Neural cell (in vitro differentiated cells): ENCODE data around the gene FBXO11. TPM values are rescaled to one million over a fixed set of nuclear protein-coding genes. Genes with fewer than 3 reads are reported as not detected.
A peak's percentile ranks its signal among the peaks of the same experiment; 100 is the strongest.

Experiments
- H2AFZ ChIP-seq: fragments of 200-600, 300-800 bp; sonication (generic), shearing (Covaris generic); 2 replicates; pipeline ENCODE4 v1.6.0; 2014; ENCODE audit warnings: low read depth, mild to moderate bottlenecking, antibody characterized with exemption, low read length, moderate library complexity
- H3F3A ChIP-seq: fragments of 200-600 bp; shearing (Covaris generic); 2 replicates; pipeline ENCODE4 v1.6.1; 2016; ENCODE audit warnings: mild to moderate bottlenecking, moderate library complexity, mixed read lengths, antibody characterized with exemption, low read length; ENCODE audit not compliant: insufficient read depth, poor library complexity, severe bottlenecking
- H3K27ac ChIP-seq: fragments of 200-600, 300-800 bp; sonication (generic), shearing (Covaris generic); 2 replicates; pipeline ENCODE4 v1.5.1; 2014; ENCODE audit warnings: mild to moderate bottlenecking, low read length, moderate library complexity
- H3K27me3 ChIP-seq: fragments of 300-800, 200-600 bp; sonication (generic), shearing (Covaris generic); 2 replicates; pipeline ENCODE4 v1.6.0; 2014; ENCODE audit warnings: mild to moderate bottlenecking, low read depth, low read length, moderate library complexity; ENCODE audit not compliant: insufficient read depth
- H3K36me3 ChIP-seq: fragments of 300-800, 200-600 bp; sonication (generic), shearing (Covaris generic); 2 replicates; pipeline ENCODE4 v1.5.1; 2014; ENCODE audit warnings: mild to moderate bottlenecking, antibody characterized with exemption, low read length, moderate library complexity; ENCODE audit not compliant: insufficient read depth
- H3K4me2 ChIP-seq: fragments of 300-800, 200-600 bp; sonication (generic), shearing (Covaris generic); 2 replicates; pipeline ENCODE4 v1.6.0; 2014; ENCODE audit warnings: mild to moderate bottlenecking, low read length
- H3K4me3 ChIP-seq: fragments of 300-800, 200-600 bp; sonication (generic), shearing (Covaris generic); 2 replicates; pipeline ENCODE4 v1.5.1; 2014; ENCODE audit warnings: mild to moderate bottlenecking, low read length, moderate library complexity
- H3K79me2 ChIP-seq: fragments of 200-600 bp; shearing (Covaris generic); replicated peaks from 2 replicates; pipeline ENCODE4 v1.6.0; 2014; ENCODE audit warnings: mild to moderate bottlenecking, low read length, moderate library complexity; ENCODE audit not compliant: insufficient read depth
- H3K9ac ChIP-seq: fragments of 300-800, 200-600 bp; sonication (generic), shearing (Covaris generic); 2 replicates; pipeline ENCODE4 v1.6.1; 2016; ENCODE audit warnings: mild to moderate bottlenecking, low read length, mixed read lengths
- H3K9me2 ChIP-seq: fragments of 200-600 bp; shearing (Covaris generic); 2 replicates; pipeline ENCODE4 v1.6.1; 2016; ENCODE audit warnings: mild to moderate bottlenecking, low read length, mixed read lengths; ENCODE audit not compliant: insufficient read depth
- H3K9me3 ChIP-seq: fragments of 200-600, 300-800 bp; sonication (generic), shearing (Covaris generic); 2 replicates; pipeline ENCODE4 v1.6.1; 2016; ENCODE audit warnings: mild to moderate bottlenecking, mixed run types, low read length, moderate library complexity, mixed read lengths
- H4K20me1 ChIP-seq: fragments of 200-600 bp; shearing (Covaris generic); 2 replicates; pipeline ENCODE4 v1.6.1; 2016; ENCODE audit warnings: mild to moderate bottlenecking, mixed run types; ENCODE audit not compliant: insufficient read depth
- EP300 ChIP-seq: fragments of 450-650 bp; conservative IDR thresholded peaks from 2 replicates; pipeline ENCODE4 v1.6.1; 2014; ENCODE audit warnings: antibody characterized with exemption, mild to moderate bottlenecking, moderate library complexity; ENCODE audit not compliant: poor library complexity, severe bottlenecking
- EZH2 ChIP-seq: fragments of 200-600, 300-800 bp; shearing (Covaris generic), sonication (generic); IDR thresholded peaks from 2 replicates; pipeline ENCODE4 v1.6.1; 2014; ENCODE audit warnings: antibody characterized with exemption, low read length, borderline replicate concordance, mild to moderate bottlenecking; ENCODE audit not compliant: insufficient read depth, poor library complexity, severe bottlenecking
- MXI1 ChIP-seq: fragments of 450-650 bp; conservative IDR thresholded peaks from 2 replicates; pipeline ENCODE4 v1.6.1; 2014; ENCODE audit warnings: antibody characterized with exemption, mild to moderate bottlenecking; ENCODE audit not compliant: poor library complexity, severe bottlenecking
- POLR2AphosphoS5 ChIP-seq: IDR thresholded peaks from 2 replicates; pipeline ENCODE4 v1.6.1; 2012
- RAD21 ChIP-seq: fragments of 450-650 bp; conservative IDR thresholded peaks from 2 replicates; pipeline ENCODE4 v1.6.1; 2014; ENCODE audit warnings: antibody characterized with exemption, mild to moderate bottlenecking, moderate library complexity
- SMC3 ChIP-seq: fragments of 450-650 bp; conservative IDR thresholded peaks from 2 replicates; pipeline ENCODE4 v1.6.1; 2014; ENCODE audit warnings: antibody characterized with exemption, mild to moderate bottlenecking, moderate library complexity; ENCODE audit not compliant: poor library complexity
- TAF1 ChIP-seq: IDR thresholded peaks from 2 replicates; pipeline ENCODE4 v1.6.1; 2012; ENCODE audit warnings: low read depth
- polyA plus RNA-seq: library from polyadenylated mRNA; depleted of rRNA; stranded (reverse); fragments of >200 nt; gene quantifications from 2 replicates; pipeline ENCODE4 v1.2.3, GENCODE V29; 2014
- TF ChIP-seq, protein P1 (sequence below): IDR thresholded peaks from 2 replicates; pipeline ENCODE4 v1.6.1; 2012; ENCODE audit warnings: borderline replicate concordance
- TF ChIP-seq, protein P2 (sequence below): fragments of 450-650 bp; IDR thresholded peaks from 2 replicates; pipeline ENCODE4 v1.5.1; 2014; ENCODE audit warnings: antibody characterized with exemption, mild to moderate bottlenecking, moderate library complexity; ENCODE audit not compliant: poor library complexity, severe bottlenecking

Gene FBXO11
- polyA plus RNA-seq, 1 donor from 2014 or later, result 132 TPM

DNA sequence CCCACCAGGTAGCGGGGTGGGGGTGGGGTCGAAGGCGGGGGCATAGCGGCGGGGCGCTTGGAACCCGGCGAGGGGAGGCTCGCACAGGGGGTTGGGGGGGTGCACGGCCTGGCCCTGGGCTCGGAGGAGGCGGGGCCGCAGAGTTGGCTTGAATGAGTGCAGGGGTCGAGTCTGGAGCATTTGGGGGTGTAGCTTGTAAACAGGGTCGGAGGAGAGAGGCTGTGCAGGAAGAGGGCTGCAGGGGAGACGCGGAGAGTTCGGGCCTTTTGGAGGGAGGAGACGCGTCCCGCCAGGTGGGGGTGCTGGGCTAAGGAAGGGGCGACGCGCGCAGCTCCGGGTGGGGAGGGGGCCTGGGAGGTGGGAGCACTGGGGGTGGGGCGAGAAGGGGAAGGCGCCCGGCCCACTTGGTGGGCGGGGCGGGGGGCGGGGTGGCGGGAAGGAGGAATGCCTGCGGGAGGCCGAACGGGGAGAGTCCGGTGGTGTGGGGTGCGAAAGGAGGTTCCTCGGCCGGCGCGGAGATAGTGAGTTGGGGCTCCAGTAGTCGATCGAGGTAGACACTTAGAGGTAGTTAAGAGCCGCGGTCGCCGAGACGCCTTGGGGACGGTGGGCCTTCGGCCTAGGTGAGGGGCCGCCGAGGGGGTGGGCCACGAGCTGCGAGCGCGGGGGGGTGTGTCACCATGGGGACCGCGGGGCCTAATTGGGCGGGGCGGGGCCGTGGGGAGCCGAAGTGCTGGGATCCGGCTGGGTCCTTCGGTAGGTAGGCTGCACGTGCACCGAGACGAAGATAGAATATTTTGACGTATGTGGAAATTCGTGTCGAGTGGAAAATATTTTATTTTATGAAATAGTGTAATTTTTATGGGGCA is 122.6 kb downstream of the FBXO11 start:
- TF ChIP-seq SMC3 (no peak), MXI1 (peak; percentile 31), TAF1 (no peak), POLR2AphosphoS5 (no peak), EZH2 (no peak)
- Histone ChIP-seq H3K9me2 (no peaks in the 10 kb centered on the region), H3K9me3 (no peaks in the 10 kb centered on the region), H3K4me3 (peak overlapping the region; percentile 88), H3K27ac (peak overlapping the region; percentile 88), H3F3A (no peaks in the 10 kb centered on the region), H3K4me2 (peak overlapping the region; percentile 80), H3K36me3 (no peaks in the 10 kb centered on the region), H4K20me1 (no peaks in the 10 kb centered on the region), H3K27me3 (no peaks in the 10 kb centered on the region), H2AFZ (peak overlapping the region; percentile 76), H3K9ac (peak overlapping the region; percentile 93), H3K79me2 (peaks cover 41% of the 10 kb centered on the region)

DNA sequence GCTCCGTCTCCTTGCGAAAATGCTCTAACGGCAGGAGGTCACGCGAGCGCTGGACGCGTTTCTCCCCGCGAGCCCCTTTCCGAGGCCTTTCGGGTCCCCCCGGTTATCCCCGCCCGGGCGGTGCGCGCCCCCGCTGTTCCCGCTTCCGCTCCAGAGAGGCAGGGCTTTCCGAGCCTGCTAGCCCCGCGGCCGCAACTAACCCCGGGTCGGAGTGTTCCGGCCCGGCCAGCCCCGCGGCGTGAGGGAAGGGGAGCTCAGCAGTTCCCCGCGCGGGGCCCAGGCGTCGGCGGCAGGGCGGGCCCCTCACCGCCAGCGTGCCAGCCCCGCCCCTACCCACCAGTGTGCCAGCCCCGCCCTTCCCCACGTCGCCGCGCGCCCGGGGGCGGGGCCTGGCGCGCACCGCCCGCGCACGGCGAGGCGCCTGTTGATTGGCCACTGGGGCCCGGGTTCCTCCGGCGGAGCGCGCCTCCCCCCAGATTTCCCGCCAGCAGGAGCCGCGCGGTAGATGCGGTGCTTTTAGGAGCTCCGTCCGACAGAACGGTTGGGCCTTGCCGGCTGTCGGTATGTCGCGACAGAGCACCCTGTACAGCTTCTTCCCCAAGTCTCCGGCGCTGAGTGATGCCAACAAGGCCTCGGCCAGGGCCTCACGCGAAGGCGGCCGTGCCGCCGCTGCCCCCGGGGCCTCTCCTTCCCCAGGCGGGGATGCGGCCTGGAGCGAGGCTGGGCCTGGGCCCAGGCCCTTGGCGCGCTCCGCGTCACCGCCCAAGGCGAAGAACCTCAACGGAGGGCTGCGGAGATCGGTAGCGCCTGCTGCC is 123.4 kb downstream of the FBXO11 start, which contains the start of gene MSH6:
MSH6 (plus strand) TSS at position 475 of the 815 bp plus-strand sequence; CDS start at position 564, 89 bp downstream.
- H3K4me3 ChIP-seq, result peak within 1 kb of the TSS; percentile 88
- no peaks in the 10 kb centered on the region for H4K20me1 ChIP-seq
- H3F3A ChIP-seq, result no peaks in the 10 kb centered on the region
- H3K27me3 ChIP-seq, result no peaks in the 10 kb centered on the region
- TF ChIP-seq POLR2AphosphoS5, result peak; percentile 97
- TF ChIP-seq SMC3, result no peak
- TF ChIP-seq, protein P1, sequence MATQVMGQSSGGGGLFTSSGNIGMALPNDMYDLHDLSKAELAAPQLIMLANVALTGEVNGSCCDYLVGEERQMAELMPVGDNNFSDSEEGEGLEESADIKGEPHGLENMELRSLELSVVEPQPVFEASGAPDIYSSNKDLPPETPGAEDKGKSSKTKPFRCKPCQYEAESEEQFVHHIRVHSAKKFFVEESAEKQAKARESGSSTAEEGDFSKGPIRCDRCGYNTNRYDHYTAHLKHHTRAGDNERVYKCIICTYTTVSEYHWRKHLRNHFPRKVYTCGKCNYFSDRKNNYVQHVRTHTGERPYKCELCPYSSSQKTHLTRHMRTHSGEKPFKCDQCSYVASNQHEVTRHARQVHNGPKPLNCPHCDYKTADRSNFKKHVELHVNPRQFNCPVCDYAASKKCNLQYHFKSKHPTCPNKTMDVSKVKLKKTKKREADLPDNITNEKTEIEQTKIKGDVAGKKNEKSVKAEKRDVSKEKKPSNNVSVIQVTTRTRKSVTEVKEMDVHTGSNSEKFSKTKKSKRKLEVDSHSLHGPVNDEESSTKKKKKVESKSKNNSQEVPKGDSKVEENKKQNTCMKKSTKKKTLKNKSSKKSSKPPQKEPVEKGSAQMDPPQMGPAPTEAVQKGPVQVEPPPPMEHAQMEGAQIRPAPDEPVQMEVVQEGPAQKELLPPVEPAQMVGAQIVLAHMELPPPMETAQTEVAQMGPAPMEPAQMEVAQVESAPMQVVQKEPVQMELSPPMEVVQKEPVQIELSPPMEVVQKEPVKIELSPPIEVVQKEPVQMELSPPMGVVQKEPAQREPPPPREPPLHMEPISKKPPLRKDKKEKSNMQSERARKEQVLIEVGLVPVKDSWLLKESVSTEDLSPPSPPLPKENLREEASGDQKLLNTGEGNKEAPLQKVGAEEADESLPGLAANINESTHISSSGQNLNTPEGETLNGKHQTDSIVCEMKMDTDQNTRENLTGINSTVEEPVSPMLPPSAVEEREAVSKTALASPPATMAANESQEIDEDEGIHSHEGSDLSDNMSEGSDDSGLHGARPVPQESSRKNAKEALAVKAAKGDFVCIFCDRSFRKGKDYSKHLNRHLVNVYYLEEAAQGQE, result peak; percentile 59
- TF ChIP-seq, protein P2, sequence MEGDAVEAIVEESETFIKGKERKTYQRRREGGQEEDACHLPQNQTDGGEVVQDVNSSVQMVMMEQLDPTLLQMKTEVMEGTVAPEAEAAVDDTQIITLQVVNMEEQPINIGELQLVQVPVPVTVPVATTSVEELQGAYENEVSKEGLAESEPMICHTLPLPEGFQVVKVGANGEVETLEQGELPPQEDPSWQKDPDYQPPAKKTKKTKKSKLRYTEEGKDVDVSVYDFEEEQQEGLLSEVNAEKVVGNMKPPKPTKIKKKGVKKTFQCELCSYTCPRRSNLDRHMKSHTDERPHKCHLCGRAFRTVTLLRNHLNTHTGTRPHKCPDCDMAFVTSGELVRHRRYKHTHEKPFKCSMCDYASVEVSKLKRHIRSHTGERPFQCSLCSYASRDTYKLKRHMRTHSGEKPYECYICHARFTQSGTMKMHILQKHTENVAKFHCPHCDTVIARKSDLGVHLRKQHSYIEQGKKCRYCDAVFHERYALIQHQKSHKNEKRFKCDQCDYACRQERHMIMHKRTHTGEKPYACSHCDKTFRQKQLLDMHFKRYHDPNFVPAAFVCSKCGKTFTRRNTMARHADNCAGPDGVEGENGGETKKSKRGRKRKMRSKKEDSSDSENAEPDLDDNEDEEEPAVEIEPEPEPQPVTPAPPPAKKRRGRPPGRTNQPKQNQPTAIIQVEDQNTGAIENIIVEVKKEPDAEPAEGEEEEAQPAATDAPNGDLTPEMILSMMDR, result peak; percentile 31
- TF ChIP-seq RAD21, result peak; percentile 14
- TF ChIP-seq MXI1, result peak; percentile 70
- no peak for TF ChIP-seq EZH2
- peak; percentile 56 for TF ChIP-seq EP300
- no peaks in the 10 kb centered on the region for H3K36me3 ChIP-seq
- H3K27ac ChIP-seq, result peak within 1 kb of the TSS; percentile 88
- no peaks in the 10 kb centered on the region for H3K9me2 ChIP-seq
- peak within 1 kb of the TSS; percentile 93 for H3K9ac ChIP-seq
- H3K4me2 ChIP-seq, result peak within 1 kb of the TSS; percentile 80
- peak within 1 kb of the TSS; percentile 92 for H2AFZ ChIP-seq
- peaks cover 38% of the 10 kb centered on the region for H3K79me2 ChIP-seq
- H3K9me3 ChIP-seq, result no peaks in the 10 kb centered on the region
